Adrenal gland (tissue), 5 donors: ENCODE measurements around the gene CAMTA1.

ENCODE experiments used
- POLR2A ChIP-seq, 2 donors: fragments of 450-650 bp; IDR thresholded peaks; one replicate each; pipeline ENCODE4 v1.6.1; 2017; ENCODE audit warnings: antibody characterized with exemption in 2 of 2, mild to moderate bottlenecking in 2 of 2, moderate library complexity in 1 of 2
- TF ChIP-seq, protein P1 (sequence below), 6 experiments: fragments of 450-650 bp in 4 of 6; fragments of 200-600 bp in 2 of 6; sonication (generic) in 1 of 6; IDR thresholded peaks; 1 replicate in 5 of 6; 2 replicates in 1 of 6; pipeline versions ENCODE4 v1.5.1 to v1.8.0; 2016 to 2021; ENCODE audit warnings: antibody characterized with exemption in 6 of 6, mild to moderate bottlenecking in 2 of 6, moderate library complexity in 1 of 6
- donor health status: DM: no; HTN: no; CAD: no.

DNA sequence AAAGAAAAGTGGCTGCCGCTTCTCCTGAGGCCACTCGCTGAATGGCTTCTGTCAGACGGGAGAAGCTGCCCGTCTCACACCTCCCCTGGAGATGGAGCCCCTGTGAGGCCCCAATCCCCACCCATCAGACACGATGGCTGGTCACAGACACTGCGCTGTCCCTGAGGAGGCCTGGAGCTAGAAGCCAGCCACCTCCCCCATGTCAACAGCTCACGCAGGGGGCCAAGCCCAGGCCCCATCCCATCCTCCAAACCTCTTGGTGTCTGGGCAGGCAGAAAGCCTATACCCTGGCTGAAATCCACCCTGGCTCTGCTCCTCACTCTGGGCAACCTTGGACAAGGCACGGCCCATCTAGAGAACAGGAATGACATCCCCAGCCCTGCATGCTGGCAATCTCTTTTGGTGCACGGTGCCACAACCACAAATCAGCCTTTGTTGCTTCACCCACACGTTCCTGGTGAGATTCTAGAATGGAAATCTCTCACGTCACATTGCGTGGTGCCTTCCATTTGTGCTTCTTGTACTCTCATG lies 711.9 kb downstream of the CAMTA1 start:
- TF ChIP-seq, protein P1, sequence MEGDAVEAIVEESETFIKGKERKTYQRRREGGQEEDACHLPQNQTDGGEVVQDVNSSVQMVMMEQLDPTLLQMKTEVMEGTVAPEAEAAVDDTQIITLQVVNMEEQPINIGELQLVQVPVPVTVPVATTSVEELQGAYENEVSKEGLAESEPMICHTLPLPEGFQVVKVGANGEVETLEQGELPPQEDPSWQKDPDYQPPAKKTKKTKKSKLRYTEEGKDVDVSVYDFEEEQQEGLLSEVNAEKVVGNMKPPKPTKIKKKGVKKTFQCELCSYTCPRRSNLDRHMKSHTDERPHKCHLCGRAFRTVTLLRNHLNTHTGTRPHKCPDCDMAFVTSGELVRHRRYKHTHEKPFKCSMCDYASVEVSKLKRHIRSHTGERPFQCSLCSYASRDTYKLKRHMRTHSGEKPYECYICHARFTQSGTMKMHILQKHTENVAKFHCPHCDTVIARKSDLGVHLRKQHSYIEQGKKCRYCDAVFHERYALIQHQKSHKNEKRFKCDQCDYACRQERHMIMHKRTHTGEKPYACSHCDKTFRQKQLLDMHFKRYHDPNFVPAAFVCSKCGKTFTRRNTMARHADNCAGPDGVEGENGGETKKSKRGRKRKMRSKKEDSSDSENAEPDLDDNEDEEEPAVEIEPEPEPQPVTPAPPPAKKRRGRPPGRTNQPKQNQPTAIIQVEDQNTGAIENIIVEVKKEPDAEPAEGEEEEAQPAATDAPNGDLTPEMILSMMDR (IDR thresholded peaks at IDR 0.05) = no peak
- TF ChIP-seq POLR2A (IDR thresholded peaks at IDR 0.05) = no peak
